H1 (cell line): ENCODE measurements around the gene C19orf73. TPM values are rescaled to one million over a fixed set of nuclear protein-coding genes. Genes with fewer than 3 reads are reported as not detected.

Experiments used
- CTCF ChIA-PET: fragments of 300-600 bp; sonication (Branson Sonifier 250); formaldehyde crosslinking; loops from one replicate; lab custom pipeline; 2021; ENCODE audit not compliant: partially characterized antibody; lab: Charles Lee
- POLR2A ChIA-PET: fragments of 300-600 bp; sonication (Branson Sonifier 250); formaldehyde crosslinking; loops from one replicate; lab custom pipeline; 2021; ENCODE audit warnings: inconsistent platforms; ENCODE audit not compliant: partially characterized antibody; lab: Charles Lee
- DNase-seq, 2 experiments: peaks; one replicate each; pipeline versions ENCODE4 v3.0.0 to v3.0.0-alpha.2; 2010 to 2022; ENCODE audit warnings: low spot score in 2 of 2, low read depth in 1 of 2, mixed read lengths in 1 of 2
- FAIRE-seq: peaks from 2 replicates; lab custom pipeline; 2011; peaks lifted over from hg19 to GRCh38; lab: Jason Lieb, UNC
- H2AFZ ChIP-seq: 2 replicates; pipeline ENCODE4 v1.8.1; 2012; ENCODE audit warnings: low read length, inconsistent platforms
- H2AK5ac ChIP-seq: 2 replicates; pipeline ENCODE4 v1.6.1; 2013; ENCODE audit warnings: low read depth, low read length
- H2BK120ac ChIP-seq: replicated peaks from 2 replicates; pipeline ENCODE3; 2013; ENCODE audit warnings: low read depth, low read length, inconsistent platforms
- H2BK12ac ChIP-seq: 2 replicates; pipeline ENCODE4 v1.6.1; 2013; ENCODE audit warnings: low read depth, low read length
- H2BK15ac ChIP-seq: 2 replicates; pipeline ENCODE4 v1.6.1; 2013; ENCODE audit warnings: low read length
- H2BK20ac ChIP-seq: 2 replicates; pipeline ENCODE4 v1.6.1; 2013; ENCODE audit warnings: low read length
- H2BK5ac ChIP-seq: 2 replicates; pipeline ENCODE4 v1.6.1; 2013; ENCODE audit warnings: low read depth, low read length
- H3K14ac ChIP-seq: 2 replicates; pipeline ENCODE4 v1.6.1; 2013; ENCODE audit warnings: inconsistent platforms; ENCODE audit not compliant: insufficient read length
- H3K18ac ChIP-seq: 2 replicates; pipeline ENCODE4 v1.6.1; 2013; ENCODE audit warnings: low read length; ENCODE audit errors: extremely low read depth
- H3K23ac ChIP-seq: 2 replicates; pipeline ENCODE4 v1.6.1; 2013; ENCODE audit warnings: inconsistent platforms; ENCODE audit not compliant: insufficient read length
- H3K23me2 ChIP-seq: 2 replicates; pipeline ENCODE4 v1.6.1; 2013; ENCODE audit warnings: low read depth, low read length
- H3K27ac ChIP-seq: 2 replicates; pipeline ENCODE4 v1.6.1; 2011; ENCODE audit warnings: low read depth, low read length, inconsistent platforms
- H3K27me3 ChIP-seq, 4 experiments: replicated peaks in 1 of 4; 1 replicate in 1 of 4; 2 replicates in 3 of 4; pipeline versions ENCODE4 v1.6.1 to v1.8.1; 2011 to 2013; ENCODE audit warnings: low read length in 3 of 4, mild to moderate bottlenecking in 3 of 4, inconsistent platforms in 2 of 4, mixed read lengths in 2 of 4, moderate library complexity in 1 of 4; ENCODE audit not compliant: control insufficient read depth in 3 of 4, insufficient read depth in 3 of 4; ENCODE audit errors: extremely low read depth in 1 of 4
- H3K36me3 ChIP-seq, 4 experiments: 2 replicates each; pipeline versions ENCODE4 v1.6.1 to v1.8.1; 2011 to 2013; ENCODE audit warnings: mild to moderate bottlenecking in 4 of 4, low read length in 3 of 4, moderate library complexity in 2 of 4, control low read depth in 1 of 4, inconsistent platforms in 1 of 4; ENCODE audit not compliant: insufficient read depth in 4 of 4, control insufficient read depth in 2 of 4
- H3K4ac ChIP-seq: replicated peaks from 2 replicates; pipeline ENCODE3; 2013; ENCODE audit warnings: low read length, low read depth, mixed read lengths, inconsistent platforms; ENCODE audit not compliant: insufficient read length
- H3K4me1 ChIP-seq, 4 experiments: replicated peaks in 1 of 4; 1 replicate in 1 of 4; 2 replicates in 3 of 4; pipeline versions ENCODE4 v1.6.1 to v1.8.1; 2011 to 2013; ENCODE audit warnings: low read length in 3 of 4, inconsistent platforms in 2 of 4, mixed read lengths in 1 of 4; ENCODE audit not compliant: insufficient read depth in 4 of 4, control insufficient read depth in 3 of 4
- H3K4me2 ChIP-seq, 2 experiments: 2 replicates each; pipeline versions ENCODE4 v1.6.1 to v1.8.1; 2011 to 2013; ENCODE audit warnings: low read depth in 2 of 2, low read length in 2 of 2, control low read depth in 1 of 2, inconsistent platforms in 1 of 2, mild to moderate bottlenecking in 1 of 2; ENCODE audit not compliant: insufficient read depth in 1 of 2
- H3K4me3 ChIP-seq, 4 experiments: fragments of 200-600, 300-600 bp in 1 of 4; sonication (generic), shearing (Covaris generic), sonication (Bioruptor Twin) in 1 of 4; 2 replicates each; pipeline versions ENCODE4 v1.5.1 to v1.8.1; 2011 to 2016; ENCODE audit warnings: low read length in 4 of 4, low read depth in 3 of 4, control low read depth in 2 of 4, inconsistent platforms in 2 of 4, mild to moderate bottlenecking in 2 of 4, mixed read lengths in 1 of 4, moderate library complexity in 1 of 4; ENCODE audit not compliant: insufficient read depth in 2 of 4; ENCODE audit errors: extremely low read depth in 1 of 4
- H3K56ac ChIP-seq: replicated peaks from 2 replicates; pipeline ENCODE3; 2013; ENCODE audit warnings: low read depth, mild to moderate bottlenecking, mixed read lengths, low read length, inconsistent platforms; ENCODE audit not compliant: insufficient read length
- H3K79me1 ChIP-seq: 2 replicates; pipeline ENCODE4 v1.6.1; 2013; ENCODE audit warnings: low read depth, low read length, control low read depth
- H3K79me2 ChIP-seq, 2 experiments: 2 replicates each; pipeline versions ENCODE4 v1.6.1 to v1.8.1; 2012 to 2013; ENCODE audit warnings: low read length in 2 of 2, mild to moderate bottlenecking in 2 of 2, inconsistent platforms in 1 of 2; ENCODE audit not compliant: insufficient read depth in 2 of 2, control insufficient read depth in 1 of 2
- H3K9ac ChIP-seq, 4 experiments: replicated peaks in 1 of 4; 1 replicate in 1 of 4; 2 replicates in 3 of 4; pipeline versions ENCODE4 v1.6.1 to v1.8.1; 2011 to 2013; ENCODE audit warnings: low read depth in 3 of 4, low read length in 3 of 4, control low read depth in 2 of 4, mild to moderate bottlenecking in 2 of 4, moderate library complexity in 2 of 4, inconsistent platforms in 1 of 4; ENCODE audit errors: extremely low read depth in 1 of 4
- H3K9me3 ChIP-seq, 2 experiments: 2 replicates each; pipeline versions ENCODE4 v1.6.1 to v1.8.1; 2012 to 2013; ENCODE audit warnings: mild to moderate bottlenecking in 2 of 2, moderate library complexity in 2 of 2, control low read depth in 1 of 2, inconsistent platforms in 1 of 2, low read depth in 1 of 2, low read length in 1 of 2, mixed read lengths in 1 of 2; ENCODE audit not compliant: insufficient read depth in 2 of 2
- H4K20me1 ChIP-seq, 2 experiments: replicated peaks in 1 of 2; 2 replicates each; pipeline versions ENCODE3 to v1.8.1; 2011 to 2013; ENCODE audit warnings: inconsistent platforms in 2 of 2, low read length in 2 of 2, mild to moderate bottlenecking in 1 of 2; ENCODE audit not compliant: insufficient read depth in 2 of 2, control insufficient read depth in 1 of 2
- H4K5ac ChIP-seq: 2 replicates; pipeline ENCODE4 v1.6.1; 2013; ENCODE audit warnings: low read length, low read depth, mixed read lengths, inconsistent platforms; ENCODE audit not compliant: insufficient read length
- H4K8ac ChIP-seq: 2 replicates; pipeline ENCODE4 v1.8.0; 2013; ENCODE audit warnings: mild to moderate bottlenecking, moderate library complexity, low read length, inconsistent platforms; ENCODE audit not compliant: insufficient read depth; ENCODE audit errors: extremely low read depth
- H4K91ac ChIP-seq: replicated peaks from 2 replicates; pipeline ENCODE3; 2013; ENCODE audit warnings: low read length, mixed read lengths, inconsistent platforms; ENCODE audit not compliant: insufficient read length
- BCL11A ChIP-seq, 2 experiments: IDR thresholded peaks; one replicate each; pipeline ENCODE4 v1.6.1; 2011; ENCODE audit warnings: low read depth in 2 of 2, low read length in 2 of 2, mild to moderate bottlenecking in 2 of 2
- CEBPB ChIP-seq: IDR thresholded peaks from 2 replicates; pipeline ENCODE4 v1.6.1; 2012; ENCODE audit warnings: low read depth, low read length
- EZH2 ChIP-seq: fragments of 200-600 bp; sonication (generic); IDR thresholded peaks from 2 replicates; pipeline ENCODE4 v1.7.1; 2012; ENCODE audit warnings: low read depth, mild to moderate bottlenecking, moderate library complexity, low read length, inconsistent platforms; ENCODE audit not compliant: severe bottlenecking
- HDAC6 ChIP-seq: IDR thresholded peaks from one replicate; pipeline ENCODE4 v1.7.1; 2012; ENCODE audit warnings: low read depth, mild to moderate bottlenecking, inconsistent platforms, low read length, moderate library complexity
- KDM1A ChIP-seq: fragments of 200-600, 300-600 bp; sonication (generic); IDR thresholded peaks from 2 replicates; pipeline ENCODE4 v1.7.1; 2016; ENCODE audit warnings: mild to moderate bottlenecking, low read length, borderline replicate concordance
- KDM5A ChIP-seq: fragments of 200-600 bp; IDR thresholded peaks from 2 replicates; pipeline ENCODE4 v1.7.1; 2012; ENCODE audit warnings: mild to moderate bottlenecking, low read length, inconsistent platforms, mixed read lengths
- MAFK ChIP-seq: IDR thresholded peaks from 2 replicates; pipeline ENCODE4 v1.6.1; 2012; ENCODE audit warnings: low read depth, mild to moderate bottlenecking, improper control_type of control experiment, low read length
- RFX5 ChIP-seq: IDR thresholded peaks from 2 replicates; pipeline ENCODE4 v1.6.1; 2011; ENCODE audit warnings: low read depth, low read length, improper control_type of control experiment, borderline replicate concordance
- RNF2 ChIP-seq: fragments of 200-900, 300-1000 bp; sonication (generic); IDR thresholded peaks from 2 replicates; pipeline ENCODE4 v1.7.1; 2016; ENCODE audit warnings: borderline replicate concordance, low read depth, mild to moderate bottlenecking, antibody characterized with exemption, low read length; ENCODE audit not compliant: poor library complexity, severe bottlenecking; ENCODE audit errors: missing control alignments
- SIN3A ChIP-seq, 2 experiments: IDR thresholded peaks in 1 of 2; conservative IDR thresholded peaks in 1 of 2; 2 replicates each; pipeline ENCODE4 v1.6.1; 2011 to 2012; ENCODE audit warnings: low read length in 2 of 2, improper control_type of control experiment in 1 of 2, low read depth in 1 of 2, mild to moderate bottlenecking in 1 of 2
- SIX5 ChIP-seq: IDR thresholded peaks from 2 replicates; pipeline ENCODE4 v1.6.1; 2011; ENCODE audit warnings: mild to moderate bottlenecking, low read depth, low read length
- SP2 ChIP-seq: IDR thresholded peaks from 2 replicates; pipeline ENCODE4 v1.6.1; 2012; ENCODE audit warnings: mild to moderate bottlenecking, low read length, inconsistent platforms
- TAF1 ChIP-seq: IDR thresholded peaks from 2 replicates; pipeline ENCODE4 v1.6.1; 2011; ENCODE audit warnings: mild to moderate bottlenecking, low read depth, low read length
- TCF12 ChIP-seq: IDR thresholded peaks from 2 replicates; pipeline ENCODE4 v1.6.1; 2011; ENCODE audit warnings: low read depth, mild to moderate bottlenecking, low read length
- WGBS, 2 experiments: shearing (Covaris generic) in 1 of 2; methylation state at CpG; one replicate each; pipeline versions ENCODE4 v1.1.6 to v1.1.7; 2013 to 2015; ENCODE audit warnings: low lambda C conversion rate in 2 of 2, mixed read lengths in 2 of 2, inconsistent platforms in 1 of 2, low coverage in 1 of 2, missing lambda C conversion rate in 1 of 2; ENCODE audit not compliant: insufficient replicate concordance in 2 of 2, insufficient coverage in 1 of 2, insufficient read length in 1 of 2; ENCODE audit errors: extremely low coverage in 1 of 2, missing lambda C conversion rate in 1 of 2; 5-methylcytosine and 5-hydroxymethylcytosine counted together
- polyA plus RNA-seq, 7 experiments: library from polyadenylated mRNA; depleted of rRNA in 3 of 7; stranded (reverse) in 5 of 7; unstranded in 2 of 7; fragments of >200 nt in 5 of 7; fragments of 200-250 nt in 2 of 7; gene quantifications; 1 replicate in 5 of 7; 2 replicates in 1 of 7; 4 replicates in 1 of 7; pipeline versions ENCODE4 v1.2.1 to v1.2.3, GENCODE V29; 2011 to 2013; ENCODE audit warnings: missing spikeins in 2 of 7, mixed read lengths in 2 of 7
- total RNA-seq: library from RNA; stranded (reverse); fragmentation: NEBNext Ultra II Directional; extraction: Animal tissue kit (Norgen Biotek cat#: 25700); gene quantifications from 2 replicates; pipeline ENCODE4 v1.2.1, GENCODE V29; 2021

Gene C19orf73
- total and polyA plus RNA-seq, 2 of the 8 experiments (the other 6 are each of a cell fraction or from before 2014, with no cell fraction given) = 2.5 to 4.6 TPM

DNA sequence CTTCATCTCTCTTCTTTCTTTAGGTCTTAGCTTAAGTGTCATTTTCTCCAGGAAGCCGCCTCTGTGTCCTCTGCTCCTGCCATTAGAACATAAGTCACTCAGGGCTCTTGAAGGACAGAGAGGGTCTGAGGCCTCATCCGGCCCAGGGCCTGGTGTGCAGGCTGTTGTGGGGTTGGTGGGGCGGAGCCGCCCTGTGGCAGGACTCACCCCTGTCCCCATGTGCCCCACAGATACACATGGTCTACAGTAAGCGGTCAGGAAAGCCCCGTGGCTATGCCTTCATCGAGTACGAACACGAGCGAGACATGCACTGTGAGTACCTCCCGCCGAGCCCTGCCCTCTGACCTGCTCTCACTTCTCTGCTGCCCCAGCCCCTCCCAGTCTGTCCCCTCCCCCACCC lies 17.8 kb downstream of the C19orf73 start:
- H3K27ac ChIP-seq = no peak overlapping the region
- H3K18ac ChIP-seq = no peak overlapping the region
- no peak overlapping the region for H3K4ac ChIP-seq
- peaks cover 33 to 75% (median 64%) of the 10 kb centered on the region in 4 experiments for H3K36me3 ChIP-seq
- FAIRE-seq (no peak), DNase-seq (no peak)
- H4K5ac ChIP-seq = no peak overlapping the region
- no peak overlapping the region for H4K8ac ChIP-seq
- no peak overlapping the region for H3K56ac ChIP-seq
- H2BK20ac ChIP-seq = no peak overlapping the region
- H3K23me2 ChIP-seq = no peaks in the 10 kb centered on the region
- no peak overlapping the region for H3K14ac ChIP-seq
- no peak overlapping the region for H3K23ac ChIP-seq
- POLR2A ChIA-PET = interaction anchor here (2.0 to 10.1 kb wide), 3 partner anchors 10 to 15 kb away, joined by 5 to 67 read pairs (median 7); partner anchors contain the start of gene LIN7B
- H2BK120ac ChIP-seq = no peak overlapping the region
- peaks cover 19% of the 10 kb centered on the region for H3K79me1 ChIP-seq
- H3K9ac ChIP-seq = no peak overlapping the region
- no peak overlapping the region for H3K4me3 ChIP-seq
- H3K4me2 ChIP-seq = no peak overlapping the region
- H4K91ac ChIP-seq = no peak overlapping the region
- no peak overlapping the region for H2AFZ ChIP-seq
- peaks cover 0 to 21% of the 10 kb centered on the region in 2 experiments; a peak in 1 of 4 replicates for H3K79me2 ChIP-seq
- H2BK15ac ChIP-seq = no peak overlapping the region
- peak overlapping the region; percentile 24; the same call in 1 of the 2 replicates for H2BK5ac ChIP-seq
- H3K27me3 ChIP-seq = no peaks in the 10 kb centered on the region
- H2AK5ac ChIP-seq = no peak overlapping the region
- H3K4me1 ChIP-seq = no peaks in the 10 kb centered on the region
- 94% methylated on average over 10 of the region's 12 CpGs; no CpG with 5 or more reads in 1 of the 2 experiments for WGBS, 2 experiments
- H2BK12ac ChIP-seq = no peak overlapping the region
- peaks cover 17 to 30% of the 10 kb centered on the region in 2 experiments for H4K20me1 ChIP-seq
- H3K9me3 ChIP-seq = no peaks in the 10 kb centered on the region
- CTCF ChIA-PET = interaction anchor here (0.6 to 3.8 kb wide), 5 partner anchors 13 to 108 kb away, joined by 4 to 38 read pairs (median 5); no protein-coding TSS in a partner anchor
- no peak for TF ChIP-seq SIX5
- no peak for TF ChIP-seq TCF12
- no peak for TF ChIP-seq SP2
- no peak for TF ChIP-seq SIN3A (conservative IDR thresholded peaks at IDR 0.05 in 1 of 2, IDR thresholded peaks at IDR 0.05 in 1 of 2; ENCODE audit: low read depth in 1 of 2, low read length in 2 of 2)
- TF ChIP-seq KDM1A = no peak
- TF ChIP-seq RNF2 = no peak
- no peak for TF ChIP-seq TAF1
- no peak for TF ChIP-seq CEBPB
- TF ChIP-seq RFX5 = no peak
- TF ChIP-seq BCL11A (IDR thresholded peaks at IDR 0.05; ENCODE audit: low read depth in 2 of 2, low read length in 2 of 2) = no peak
- no peak for TF ChIP-seq MAFK
- no peak for TF ChIP-seq EZH2
- no peak for TF ChIP-seq HDAC6
- TF ChIP-seq KDM5A = no peak
